ENCODE data around the gene PKP2. TPM values are rescaled to one million over a fixed set of nuclear protein-coding genes. Genes with fewer than 3 reads are reported as not detected.

The PKP2 gene
- total and polyA plus RNA-seq, 7 donors: 0.71 to 45.2 (median 4.2) TPM

DNA sequence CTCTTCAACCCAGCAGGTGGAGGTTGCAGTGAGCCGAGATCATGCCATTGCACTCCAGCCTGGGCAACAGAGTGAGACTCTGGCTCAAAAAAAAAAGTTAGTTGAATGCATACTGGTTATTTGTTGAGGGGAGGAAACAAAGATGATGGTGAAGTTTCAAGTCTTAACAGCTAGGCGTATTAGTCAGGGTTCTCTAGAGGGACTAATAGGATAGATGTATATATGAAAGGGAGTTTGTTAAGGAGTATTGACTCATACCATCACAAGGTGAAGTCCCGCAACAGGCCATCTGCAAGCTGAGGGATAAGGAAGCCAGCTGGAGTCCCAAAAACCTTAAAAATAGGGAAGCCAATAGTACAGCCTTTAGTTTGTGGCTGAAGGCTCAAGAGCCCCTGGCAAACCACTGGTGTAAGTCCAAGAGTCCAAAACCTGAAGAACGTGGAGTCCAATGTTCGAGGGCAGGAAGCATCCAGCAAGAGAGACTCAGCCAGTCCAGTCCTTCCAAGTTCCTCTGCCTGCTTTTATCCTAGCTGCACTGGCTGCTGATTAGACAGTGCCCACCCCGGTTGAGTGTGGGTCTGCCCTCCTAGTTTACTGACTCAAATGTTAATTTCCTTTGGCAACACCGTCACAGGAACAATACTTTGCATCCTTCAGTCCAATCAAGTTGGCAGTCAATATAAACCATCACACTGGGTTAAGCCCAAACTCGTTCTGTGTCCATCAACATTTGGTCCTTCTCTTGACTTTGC is 26.1 kb upstream of the PKP2 start:
- no peaks in the 10 kb centered on the region for H3K27me3 ChIP-seq
- no peak overlapping the region for H3K4me3 ChIP-seq
- no peaks in the 10 kb centered on the region for H3K9me3 ChIP-seq
- intact Hi-C loops (cut with DNase I): no loop called here
- no peak overlapping the region for H3K27ac ChIP-seq
- no peaks in the 10 kb centered on the region for H3K4me1 ChIP-seq
- no peak for DNase-seq
- WGBS, 2 donors: 88% methylated on average over 8 of the region's 8 CpGs
- no peaks in the 10 kb centered on the region for H3K36me3 ChIP-seq
- no peak for TF ChIP-seq POLR2A (IDR thresholded peaks at IDR 0.05)
- no peak for TF ChIP-seq POLR2AphosphoS5 (IDR thresholded peaks at IDR 0.05)
- no peak for TF ChIP-seq EP300 (IDR thresholded peaks at IDR 0.05)
- TF ChIP-seq, protein P1, sequence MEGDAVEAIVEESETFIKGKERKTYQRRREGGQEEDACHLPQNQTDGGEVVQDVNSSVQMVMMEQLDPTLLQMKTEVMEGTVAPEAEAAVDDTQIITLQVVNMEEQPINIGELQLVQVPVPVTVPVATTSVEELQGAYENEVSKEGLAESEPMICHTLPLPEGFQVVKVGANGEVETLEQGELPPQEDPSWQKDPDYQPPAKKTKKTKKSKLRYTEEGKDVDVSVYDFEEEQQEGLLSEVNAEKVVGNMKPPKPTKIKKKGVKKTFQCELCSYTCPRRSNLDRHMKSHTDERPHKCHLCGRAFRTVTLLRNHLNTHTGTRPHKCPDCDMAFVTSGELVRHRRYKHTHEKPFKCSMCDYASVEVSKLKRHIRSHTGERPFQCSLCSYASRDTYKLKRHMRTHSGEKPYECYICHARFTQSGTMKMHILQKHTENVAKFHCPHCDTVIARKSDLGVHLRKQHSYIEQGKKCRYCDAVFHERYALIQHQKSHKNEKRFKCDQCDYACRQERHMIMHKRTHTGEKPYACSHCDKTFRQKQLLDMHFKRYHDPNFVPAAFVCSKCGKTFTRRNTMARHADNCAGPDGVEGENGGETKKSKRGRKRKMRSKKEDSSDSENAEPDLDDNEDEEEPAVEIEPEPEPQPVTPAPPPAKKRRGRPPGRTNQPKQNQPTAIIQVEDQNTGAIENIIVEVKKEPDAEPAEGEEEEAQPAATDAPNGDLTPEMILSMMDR (IDR thresholded peaks at IDR 0.05): no peak

DNA sequence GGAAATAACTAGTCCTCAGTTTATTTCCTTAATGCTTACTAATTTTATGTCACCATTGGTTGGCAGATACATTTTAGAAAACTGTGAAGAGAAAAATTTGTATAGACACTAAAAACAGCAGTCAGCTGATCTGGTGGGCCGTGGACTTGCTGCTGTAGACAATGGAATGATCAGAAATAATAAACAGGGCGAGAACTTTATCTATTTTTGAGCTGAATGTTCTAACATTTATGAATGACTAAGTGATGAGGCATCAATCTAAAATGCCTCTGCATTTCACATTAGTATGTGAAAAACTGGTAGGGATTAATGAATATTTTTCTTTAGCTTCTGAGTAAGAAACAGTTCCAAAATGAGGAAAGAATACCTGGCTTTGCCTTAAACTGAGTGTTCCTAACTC is 24.8 kb upstream of the PKP2 start:
- TF ChIP-seq POLR2A (IDR thresholded peaks at IDR 0.05): no peak
- TF ChIP-seq, protein P1 (IDR thresholded peaks at IDR 0.05): no peak
- no peak for TF ChIP-seq POLR2AphosphoS5 (IDR thresholded peaks at IDR 0.05)
- no peak for TF ChIP-seq EP300 (IDR thresholded peaks at IDR 0.05)

DNA sequence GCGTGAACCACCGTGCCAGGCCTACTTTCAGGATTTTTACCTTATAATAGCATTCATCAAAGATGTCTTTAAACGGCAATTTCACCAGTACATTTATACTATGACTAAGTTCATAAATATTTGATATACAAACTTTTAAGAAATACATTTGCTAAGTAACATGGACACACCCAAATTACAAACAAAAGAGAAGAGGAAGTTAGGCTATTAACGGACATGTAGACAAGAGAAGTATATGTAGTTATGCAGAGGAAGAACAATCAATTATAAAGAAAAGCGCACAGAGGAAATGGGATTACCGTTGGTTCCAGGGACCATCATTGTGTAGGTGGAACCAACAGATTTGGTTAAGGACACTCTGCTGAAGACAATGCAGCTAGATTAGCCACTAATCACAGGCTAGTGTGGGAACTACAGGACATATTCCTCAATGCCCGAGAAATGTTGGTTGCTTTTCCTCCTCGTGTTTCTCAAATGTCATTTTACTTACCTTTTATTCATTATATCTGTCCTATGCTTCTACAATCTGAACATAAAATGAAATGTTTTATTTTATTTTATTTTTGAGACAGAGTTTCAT is 24.0 kb upstream of the PKP2 start:
- WGBS, 2 donors: 28 to 67% methylated on average over 8 of the region's 8 CpGs
- peaks cover 0 to 3% (median 0%) of the 10 kb centered on the region in 4 donors for H3K4me1 ChIP-seq
- H3K27ac ChIP-seq: no peak overlapping the region
- TF ChIP-seq EP300 (IDR thresholded peaks at IDR 0.05): no peak
- TF ChIP-seq POLR2AphosphoS5 (IDR thresholded peaks at IDR 0.05): no peak
- TF ChIP-seq, protein P1 (IDR thresholded peaks at IDR 0.05): no peak
- TF ChIP-seq POLR2A (IDR thresholded peaks at IDR 0.05): no peak
- no peak overlapping the region for H3K4me3 ChIP-seq
- H3K9me3 ChIP-seq: no peaks in the 10 kb centered on the region
- intact Hi-C loops (cut with DNase I): no loop called here
- H3K36me3 ChIP-seq: no peaks in the 10 kb centered on the region
- H3K27me3 ChIP-seq: no peaks in the 10 kb centered on the region
- no peak for DNase-seq

More for the DNA sequence above, 24.8 kb upstream of the PKP2 start:
- H3K4me1 ChIP-seq: peaks cover 0 to 3% (median 0%) of the 10 kb centered on the region in 4 donors
- no peak for DNase-seq
- intact Hi-C loops (cut with DNase I): no loop called here
- H3K4me3 ChIP-seq: no peak overlapping the region
- H3K9me3 ChIP-seq: no peaks in the 10 kb centered on the region
- H3K27me3 ChIP-seq: no peaks in the 10 kb centered on the region
- WGBS, 2 donors: 44 to 78% methylated on average over 2 of the region's 2 CpGs
- no peaks in the 10 kb centered on the region for H3K36me3 ChIP-seq
- H3K27ac ChIP-seq: no peak overlapping the region

DNA sequence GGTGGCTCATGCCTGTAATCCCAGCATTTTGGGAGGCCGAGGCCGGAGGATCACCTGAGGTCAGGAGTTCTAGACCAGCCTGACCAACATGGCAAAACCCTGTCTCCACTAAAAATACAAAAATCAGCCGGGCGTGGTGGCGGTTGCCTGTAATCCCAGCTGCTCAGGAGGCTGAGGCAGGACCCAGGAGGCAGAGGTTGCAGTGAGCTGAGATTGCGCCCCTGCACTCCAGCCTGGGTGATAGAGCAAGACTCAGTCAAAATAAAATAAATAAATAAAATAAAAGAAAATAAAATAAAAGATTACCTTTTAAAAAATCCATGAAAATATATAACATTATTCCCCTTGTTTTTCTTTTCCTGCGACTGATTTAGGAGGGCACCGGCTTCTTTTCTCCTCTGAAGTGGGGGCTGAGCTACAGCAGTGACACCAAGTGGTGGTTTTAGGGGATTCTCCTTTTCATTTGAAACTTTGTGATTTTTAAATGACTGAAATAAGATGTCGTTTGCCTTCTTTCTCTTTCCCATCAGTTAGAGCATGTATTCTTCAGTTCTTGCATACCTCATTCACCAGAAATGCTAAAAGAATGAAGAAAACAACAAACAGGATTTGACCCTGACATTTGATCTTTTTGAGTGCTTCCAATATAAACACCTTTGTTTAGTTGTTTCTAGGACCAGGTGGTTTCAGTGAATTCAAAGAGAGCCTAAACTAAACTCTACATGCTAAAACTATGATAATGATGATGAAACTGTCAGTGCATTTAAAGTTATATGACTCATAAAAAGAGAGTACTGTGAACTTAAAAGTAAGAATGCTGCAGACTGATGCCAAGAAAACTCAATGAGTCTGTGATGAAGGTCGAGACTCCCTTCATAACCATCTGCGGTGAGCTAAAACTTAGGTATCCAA is 22.6 kb upstream of the PKP2 start:
- no peak overlapping the region for H3K27ac ChIP-seq
- H3K36me3 ChIP-seq: no peaks in the 10 kb centered on the region
- H3K4me1 ChIP-seq: peaks cover 0 to 3% (median 0%) of the 10 kb centered on the region in 4 donors
- no peaks in the 10 kb centered on the region for H3K9me3 ChIP-seq
- no peak for DNase-seq
- WGBS, 2 donors: 37 to 54% methylated on average over 11 of the region's 11 CpGs
- intact Hi-C loops (cut with DNase I): loop anchor here (5.0 kb wide), 1 partner anchor 162 kb away; the partner anchor contains the start of gene YARS2
- no peaks in the 10 kb centered on the region for H3K27me3 ChIP-seq
- TF ChIP-seq, protein P1 (IDR thresholded peaks at IDR 0.05): peak in 1 of 4 experiments; percentile 21
- TF ChIP-seq POLR2A (IDR thresholded peaks at IDR 0.05): no peak
- TF ChIP-seq EP300 (IDR thresholded peaks at IDR 0.05): no peak
- no peak for TF ChIP-seq POLR2AphosphoS5 (IDR thresholded peaks at IDR 0.05)
- H3K4me3 ChIP-seq: no peak overlapping the region
